Measurements from ENCODE around the gene XRCC6. TPM values are rescaled to one million over a fixed set of nuclear protein-coding genes. Genes with fewer than 3 reads are reported as not detected.

The XRCC6 gene
- total and polyA plus RNA-seq, 9 of the 15 experiments (the other 6 are each of a cell fraction or from before 2014, with no cell fraction given) = 151 to 440 (median 318) TPM

DNA sequence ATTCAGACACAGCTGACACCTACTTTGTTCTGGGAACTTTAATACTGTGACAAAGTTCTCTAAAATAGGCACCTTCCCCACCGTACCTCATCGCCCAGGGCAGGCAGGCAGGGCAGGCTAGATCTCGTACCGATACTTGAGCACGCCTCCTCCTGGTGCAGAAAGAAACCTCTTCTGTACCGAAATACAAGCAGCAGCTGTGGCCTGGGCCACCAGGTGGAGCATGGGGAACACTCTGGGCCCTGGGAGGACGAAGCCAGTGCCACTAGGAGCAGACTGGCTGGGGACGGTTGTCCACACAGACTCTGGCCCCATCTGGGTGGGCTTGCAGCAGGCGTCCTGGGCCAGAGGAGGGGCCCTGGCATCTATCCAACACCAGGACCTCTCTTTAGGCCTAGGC, 44.2 kb upstream of the XRCC6 start (continued):
- TF ChIP-seq, protein P1, sequence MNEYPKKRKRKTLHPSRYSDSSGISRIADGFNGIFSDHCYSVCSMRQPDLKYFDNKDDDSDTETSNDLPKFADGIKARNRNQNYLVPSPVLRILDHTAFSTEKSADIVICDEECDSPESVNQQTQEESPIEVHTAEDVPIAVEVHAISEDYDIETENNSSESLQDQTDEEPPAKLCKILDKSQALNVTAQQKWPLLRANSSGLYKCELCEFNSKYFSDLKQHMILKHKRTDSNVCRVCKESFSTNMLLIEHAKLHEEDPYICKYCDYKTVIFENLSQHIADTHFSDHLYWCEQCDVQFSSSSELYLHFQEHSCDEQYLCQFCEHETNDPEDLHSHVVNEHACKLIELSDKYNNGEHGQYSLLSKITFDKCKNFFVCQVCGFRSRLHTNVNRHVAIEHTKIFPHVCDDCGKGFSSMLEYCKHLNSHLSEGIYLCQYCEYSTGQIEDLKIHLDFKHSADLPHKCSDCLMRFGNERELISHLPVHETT (CRISPR knock-in tag; conservative IDR thresholded peaks at IDR 0.05 in 1 of 2, IDR thresholded peaks at IDR 0.05 in 1 of 2) = no peak
- TF ChIP-seq, protein P2, sequence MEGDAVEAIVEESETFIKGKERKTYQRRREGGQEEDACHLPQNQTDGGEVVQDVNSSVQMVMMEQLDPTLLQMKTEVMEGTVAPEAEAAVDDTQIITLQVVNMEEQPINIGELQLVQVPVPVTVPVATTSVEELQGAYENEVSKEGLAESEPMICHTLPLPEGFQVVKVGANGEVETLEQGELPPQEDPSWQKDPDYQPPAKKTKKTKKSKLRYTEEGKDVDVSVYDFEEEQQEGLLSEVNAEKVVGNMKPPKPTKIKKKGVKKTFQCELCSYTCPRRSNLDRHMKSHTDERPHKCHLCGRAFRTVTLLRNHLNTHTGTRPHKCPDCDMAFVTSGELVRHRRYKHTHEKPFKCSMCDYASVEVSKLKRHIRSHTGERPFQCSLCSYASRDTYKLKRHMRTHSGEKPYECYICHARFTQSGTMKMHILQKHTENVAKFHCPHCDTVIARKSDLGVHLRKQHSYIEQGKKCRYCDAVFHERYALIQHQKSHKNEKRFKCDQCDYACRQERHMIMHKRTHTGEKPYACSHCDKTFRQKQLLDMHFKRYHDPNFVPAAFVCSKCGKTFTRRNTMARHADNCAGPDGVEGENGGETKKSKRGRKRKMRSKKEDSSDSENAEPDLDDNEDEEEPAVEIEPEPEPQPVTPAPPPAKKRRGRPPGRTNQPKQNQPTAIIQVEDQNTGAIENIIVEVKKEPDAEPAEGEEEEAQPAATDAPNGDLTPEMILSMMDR (IDR thresholded peaks at IDR 0.05 in 2 of 3, conservative IDR thresholded peaks at IDR 0.05 in 1 of 3; ENCODE audit: insufficient read depth in 2 of 3, low read depth in 1 of 3, low read length in 3 of 3) = peak; percentile 89 to 99 (median 99)
- TF ChIP-seq LCOR (CRISPR knock-in tag; IDR thresholded peaks at IDR 0.05) (no peak), NCOA4 (IDR thresholded peaks at IDR 0.05; ENCODE audit: partially characterized antibody) (no peak), ESRRB (CRISPR knock-in tag; IDR thresholded peaks at IDR 0.05; ENCODE audit: borderline replicate concordance) (no peak), ZNF146 (CRISPR knock-in tag; IDR thresholded peaks at IDR 0.05; ENCODE audit: unreplicated experiment) (no peak), ARID2 (IDR thresholded peaks at IDR 0.05) (peak; percentile 52; the same call in 1 of the 2 replicates), GATAD2B (IDR thresholded peaks at IDR 0.05; ENCODE audit: borderline replicate concordance) (no peak; the same call in 1 of the 2 replicates), SP1 (CRISPR knock-in tag; IDR thresholded peaks at IDR 0.05) (peak; percentile 50; the same call in 1 of the 2 replicates), ZNF511 (CRISPR knock-in tag; IDR thresholded peaks at IDR 0.05) (no peak), STAT6 (CRISPR knock-in tag; IDR thresholded peaks at IDR 0.05) (no peak), ZNF431 (CRISPR knock-in tag; IDR thresholded peaks at IDR 0.05) (no peak), RAD51 (IDR thresholded peaks at IDR 0.05; ENCODE audit: borderline replicate concordance, low read depth) (no peak), TARDBP (IDR thresholded peaks at IDR 0.05) (no peak), ZNF589 (CRISPR knock-in tag; IDR thresholded peaks at IDR 0.05; ENCODE audit: low read depth) (no peak), ZNF3 (CRISPR knock-in tag; IDR thresholded peaks at IDR 0.05) (no peak), ERF (CRISPR knock-in tag; IDR thresholded peaks at IDR 0.05) (no peak), CBX3 (IDR thresholded peaks at IDR 0.05; ENCODE audit: borderline replicate concordance in 1 of 2, low read length in 2 of 2) (0 out of 3 replicates have a peak, but pooled peaks of 1 of the 2 experiments have one; percentile 26), HIVEP1 (CRISPR knock-in tag; IDR thresholded peaks at IDR 0.05) (no peak), KDM4B (IDR thresholded peaks at IDR 0.05; ENCODE audit: borderline replicate concordance in 2 of 2, low read depth in 1 of 2) (no peak)
- TF ChIP-seq, protein P3, sequence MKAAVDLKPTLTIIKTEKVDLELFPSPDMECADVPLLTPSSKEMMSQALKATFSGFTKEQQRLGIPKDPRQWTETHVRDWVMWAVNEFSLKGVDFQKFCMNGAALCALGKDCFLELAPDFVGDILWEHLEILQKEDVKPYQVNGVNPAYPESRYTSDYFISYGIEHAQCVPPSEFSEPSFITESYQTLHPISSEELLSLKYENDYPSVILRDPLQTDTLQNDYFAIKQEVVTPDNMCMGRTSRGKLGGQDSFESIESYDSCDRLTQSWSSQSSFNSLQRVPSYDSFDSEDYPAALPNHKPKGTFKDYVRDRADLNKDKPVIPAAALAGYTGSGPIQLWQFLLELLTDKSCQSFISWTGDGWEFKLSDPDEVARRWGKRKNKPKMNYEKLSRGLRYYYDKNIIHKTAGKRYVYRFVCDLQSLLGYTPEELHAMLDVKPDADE (conservative IDR thresholded peaks at IDR 0.05; ENCODE audit: control insufficient read depth, low read depth, low read length) = no peak

All from K562 (cell line).